ENCODE measurements around the gene PRKAR1B.

DNA sequence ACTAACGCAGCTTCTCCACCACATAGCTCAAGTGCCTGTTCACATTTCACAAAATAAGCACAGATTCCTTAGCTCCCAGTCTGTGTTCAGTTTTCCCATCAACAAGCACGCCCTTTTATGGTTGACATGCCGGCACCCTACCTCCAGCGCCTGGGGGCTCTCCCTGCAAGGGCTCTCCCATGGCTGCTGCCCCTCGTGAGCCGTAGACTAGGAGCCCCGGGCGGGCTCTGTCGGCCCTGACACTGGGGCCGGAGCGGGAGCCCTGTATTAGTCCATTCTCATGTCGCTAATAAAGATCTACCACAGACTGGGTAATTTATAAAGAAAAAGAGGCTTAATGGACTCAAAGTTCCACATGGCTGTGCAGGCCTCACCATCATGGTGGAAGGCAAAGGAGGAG lies 34.0 kb upstream of the PRKAR1B start:
- TF ChIP-seq, protein P1, sequence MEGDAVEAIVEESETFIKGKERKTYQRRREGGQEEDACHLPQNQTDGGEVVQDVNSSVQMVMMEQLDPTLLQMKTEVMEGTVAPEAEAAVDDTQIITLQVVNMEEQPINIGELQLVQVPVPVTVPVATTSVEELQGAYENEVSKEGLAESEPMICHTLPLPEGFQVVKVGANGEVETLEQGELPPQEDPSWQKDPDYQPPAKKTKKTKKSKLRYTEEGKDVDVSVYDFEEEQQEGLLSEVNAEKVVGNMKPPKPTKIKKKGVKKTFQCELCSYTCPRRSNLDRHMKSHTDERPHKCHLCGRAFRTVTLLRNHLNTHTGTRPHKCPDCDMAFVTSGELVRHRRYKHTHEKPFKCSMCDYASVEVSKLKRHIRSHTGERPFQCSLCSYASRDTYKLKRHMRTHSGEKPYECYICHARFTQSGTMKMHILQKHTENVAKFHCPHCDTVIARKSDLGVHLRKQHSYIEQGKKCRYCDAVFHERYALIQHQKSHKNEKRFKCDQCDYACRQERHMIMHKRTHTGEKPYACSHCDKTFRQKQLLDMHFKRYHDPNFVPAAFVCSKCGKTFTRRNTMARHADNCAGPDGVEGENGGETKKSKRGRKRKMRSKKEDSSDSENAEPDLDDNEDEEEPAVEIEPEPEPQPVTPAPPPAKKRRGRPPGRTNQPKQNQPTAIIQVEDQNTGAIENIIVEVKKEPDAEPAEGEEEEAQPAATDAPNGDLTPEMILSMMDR (conservative IDR thresholded peaks at IDR 0.05; ENCODE audit: low read length): no peak
- TF ChIP-seq EZH2phosphoT487 (IDR thresholded peaks at IDR 0.05; ENCODE audit: borderline replicate concordance, low read depth, low read length): no peak
